HFF-Myc (cell line): Measurements from ENCODE around the gene KRTAP10-7.
"Not testable (repeated sequence)": the region's sequence is repeated elsewhere in the genome, so short reads cannot be mapped to it uniquely, and the experiment has no call there.

Experiments
- DNase-seq: peaks from one replicate; pipeline ENCODE4 v3.0.0-alpha.2; 2011; ENCODE audit warnings: low read depth; ENCODE audit errors: extremely low read depth
- H3K4me3 ChIP-seq: replicated peaks from 2 replicates; pipeline ENCODE4 v1.5.1; 2011; ENCODE audit warnings: low read depth, mild to moderate bottlenecking, control low read depth, low read length
- CTCF ChIP-seq: IDR thresholded peaks from 2 replicates; pipeline ENCODE4 v1.5.1; 2012; ENCODE audit warnings: mild to moderate bottlenecking, low read depth, low read length, control low read depth; ENCODE audit errors: missing control alignments

The KRTAP10-7 gene

GRCh38 chr21:44574457-44575306 is 25.7 kb upstream of the KRTAP10-7 start:
- no peak for TF ChIP-seq CTCF
- H3K4me3 ChIP-seq, result no peak overlapping the region
- DNase-seq, result no peak

- DNase-seq, result no peak
- no peak for TF ChIP-seq CTCF
- no peak overlapping the region for H3K4me3 ChIP-seq
Measured at GRCh38 chr21:44575307-44576024, 24.9 kb upstream of the KRTAP10-7 start.

- H3K4me3 ChIP-seq, result no peak overlapping the region
- TF ChIP-seq CTCF, result no peak
- DNase-seq, result no peak
Measured at GRCh38 chr21:44576025-44576420, 24.4 kb upstream of the KRTAP10-7 start.

- no peak for TF ChIP-seq CTCF
- no peak for DNase-seq
- no peak overlapping the region for H3K4me3 ChIP-seq
Measured at GRCh38 chr21:44578371-44579055, 21.9 kb upstream of the KRTAP10-7 start.

- no peak for TF ChIP-seq CTCF
- no peak overlapping the region for H3K4me3 ChIP-seq
- DNase-seq, result no peak
Measured at GRCh38 chr21:44579056-44579832, 21.2 kb upstream of the KRTAP10-7 start.

- TF ChIP-seq CTCF, result no peak
- no peak overlapping the region for H3K4me3 ChIP-seq
- DNase-seq, result no peak
Measured at GRCh38 chr21:44579833-44580144, 20.6 kb upstream of the KRTAP10-7 start.

GRCh38 chr21:44580231-44580821 is 20.1 kb upstream of the KRTAP10-7 start, which contains the start of gene KRTAP10-5:
Gene KRTAP10-5 (minus strand): TSS chr21:44580604. CDS start chr21:44580578, 26 bp downstream.
- not testable (repeated sequence) for DNase-seq, H3K4me3 ChIP-seq
